GM21515 (cell line): Measurements from ENCODE around the gene SLC39A11.
"Not testable (repeated sequence)": the region's sequence is repeated elsewhere in the genome, so short reads cannot be mapped to it uniquely, and the experiment has no call there.

Experiments used
- ATAC-seq: cut with Tn5 transposase; IDR thresholded peaks from one replicate; pipeline ENCODE4 v1.9.1; 2021; ENCODE audit not compliant: unreplicated experiment

Gene SLC39A11

DNA sequence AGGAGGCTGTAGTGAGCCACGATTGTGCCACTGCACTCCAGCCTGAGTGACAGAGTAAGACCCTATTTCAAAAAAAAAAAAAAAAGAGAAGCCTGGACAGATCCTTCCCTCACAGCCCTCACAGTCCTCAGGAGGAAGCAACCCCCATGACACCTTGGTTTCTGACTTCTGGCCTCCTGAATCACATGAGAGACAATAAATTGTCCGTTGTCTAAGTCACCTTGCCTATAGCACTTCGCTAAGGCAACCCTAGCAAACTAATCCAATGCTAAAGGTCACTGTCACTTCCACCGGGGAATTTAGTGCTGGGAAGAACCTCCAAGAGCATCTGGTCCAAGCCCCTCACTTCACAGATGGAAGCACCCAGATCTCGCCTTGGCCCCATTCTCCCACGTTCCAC, 18.9 kb upstream of the SLC39A11 start:
- ATAC-seq, result no peak

DNA sequence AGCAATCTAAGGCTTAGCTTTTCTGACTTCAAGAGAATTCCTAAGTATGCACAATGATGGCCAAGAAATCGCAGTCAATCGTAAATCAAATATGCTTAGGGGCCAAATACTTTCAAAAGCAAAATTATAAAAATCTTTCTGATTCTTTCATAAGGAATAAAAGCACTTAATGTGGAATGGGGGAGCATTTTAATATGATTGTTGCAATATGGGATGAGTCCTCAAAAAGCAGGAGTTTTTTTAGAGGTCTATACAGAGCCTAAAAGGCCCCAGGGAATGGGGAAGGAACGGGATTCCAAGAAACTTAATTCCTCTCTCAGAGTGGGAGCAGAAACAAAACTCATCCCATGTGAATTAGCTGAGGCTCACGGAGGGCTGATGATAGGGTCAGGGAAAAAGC, 14.7 kb upstream of the SLC39A11 start:
- no peak for ATAC-seq

DNA sequence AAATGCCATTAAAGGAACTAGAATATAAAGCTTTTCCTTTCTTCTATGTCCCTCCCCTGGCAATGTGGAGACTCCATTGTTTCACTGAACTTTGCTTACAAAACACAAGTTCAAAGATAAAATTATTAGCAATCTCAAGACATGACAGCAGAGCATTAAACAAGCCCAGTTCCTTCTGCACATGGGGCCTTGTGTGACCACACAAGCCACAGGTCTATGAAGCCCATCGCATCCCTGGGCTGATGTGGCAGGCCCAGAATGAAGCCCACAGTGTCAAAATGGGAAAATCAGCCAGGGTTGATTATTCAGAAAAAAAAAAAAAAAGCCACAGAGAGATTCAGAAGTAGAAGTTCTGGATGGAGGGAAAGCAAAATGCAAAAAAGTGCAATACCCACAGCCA, 12.9 kb upstream of the SLC39A11 start:
- ATAC-seq, result no peak

DNA sequence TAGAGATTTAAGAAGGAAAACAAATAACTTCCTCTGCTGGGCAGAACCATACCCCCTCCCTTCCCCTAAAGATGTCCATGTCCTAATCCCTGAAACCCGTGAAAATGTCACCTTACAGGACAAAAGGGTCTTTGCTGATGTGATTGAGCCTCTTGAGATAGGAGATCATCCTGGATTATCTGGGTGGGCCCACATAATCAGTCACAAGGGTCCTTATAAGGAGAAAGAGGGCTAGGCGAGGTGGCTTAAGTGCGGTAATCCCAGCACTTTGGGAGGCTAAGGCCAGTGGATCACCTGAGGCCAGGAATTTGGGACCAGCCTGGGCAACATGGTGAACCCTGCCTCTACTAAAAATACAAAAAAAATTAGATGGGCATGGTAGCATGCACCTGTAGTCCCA, 12.0 kb upstream of the SLC39A11 start:
- ATAC-seq, result no peak

DNA sequence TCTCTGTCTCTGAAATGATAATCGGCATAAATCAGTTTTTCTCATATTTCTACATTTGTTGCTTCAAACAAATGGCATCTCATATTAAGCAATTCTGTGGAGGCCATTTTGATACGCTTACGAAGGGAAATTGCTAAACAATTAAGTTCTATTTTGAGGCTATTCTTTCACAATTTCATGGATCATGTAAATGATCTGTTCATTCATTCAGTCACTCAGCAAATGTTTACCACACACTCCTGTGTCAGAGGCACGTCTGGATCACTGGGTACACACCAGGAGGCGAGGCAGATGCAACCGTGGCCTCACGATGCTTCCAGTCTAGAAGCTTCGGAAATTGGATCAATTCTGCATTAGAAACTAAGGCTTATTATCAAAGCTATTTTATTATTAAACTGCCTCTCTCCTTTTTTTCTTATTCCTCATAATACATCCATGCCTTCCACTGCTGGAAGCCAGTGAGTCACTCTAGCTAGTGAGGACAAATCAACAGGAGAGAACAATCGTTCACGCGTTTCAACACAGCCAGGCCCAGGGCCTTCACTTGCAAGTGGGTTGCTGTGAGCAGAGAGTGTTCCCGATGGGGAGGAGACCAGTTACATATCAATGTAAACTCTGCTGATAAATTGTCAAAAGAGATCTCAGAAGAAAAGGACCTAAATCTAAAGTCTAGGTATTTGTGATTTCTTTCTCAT, 11.3 kb upstream of the SLC39A11 start:
- ATAC-seq, result no peak

DNA sequence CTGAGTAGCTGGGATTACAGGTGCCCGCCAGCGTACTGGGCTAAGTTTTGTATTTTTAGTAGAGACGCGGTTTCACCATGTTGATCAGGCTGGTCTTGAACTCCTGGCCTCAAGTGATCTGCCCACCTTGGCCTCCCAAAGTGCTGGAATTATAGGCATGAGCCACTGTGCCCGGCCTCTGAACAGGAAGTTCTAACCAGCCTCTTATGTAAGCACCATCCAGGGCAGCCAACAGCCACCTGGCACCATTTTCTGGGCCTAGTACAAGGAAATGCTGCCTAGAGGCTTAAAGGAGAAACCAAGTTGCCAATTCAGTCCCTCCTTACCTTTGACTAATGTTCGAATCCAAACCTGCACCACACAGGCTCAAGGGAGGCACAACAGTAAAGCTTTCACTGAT, 8.5 kb upstream of the SLC39A11 start:
- no peak for ATAC-seq

DNA sequence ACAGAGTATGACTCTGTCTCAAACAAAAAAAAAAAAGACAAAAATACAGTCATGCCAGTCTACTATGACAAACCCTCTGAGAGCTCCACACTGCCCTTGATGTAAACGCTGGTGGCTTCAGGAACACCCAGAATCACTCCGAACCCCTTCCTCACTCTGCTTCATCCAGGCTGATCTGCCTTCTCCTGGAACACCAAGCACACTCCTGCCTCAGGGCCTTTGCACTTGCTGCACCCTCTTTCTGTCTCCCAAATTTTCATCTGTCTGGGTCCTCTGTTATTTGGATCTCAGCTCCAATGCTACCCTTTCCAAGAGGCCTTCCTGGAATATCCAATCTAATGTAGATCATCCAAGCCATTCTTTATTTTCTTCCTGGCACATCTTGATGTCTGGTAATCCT, 7.9 kb upstream of the SLC39A11 start:
- no peak for ATAC-seq

DNA sequence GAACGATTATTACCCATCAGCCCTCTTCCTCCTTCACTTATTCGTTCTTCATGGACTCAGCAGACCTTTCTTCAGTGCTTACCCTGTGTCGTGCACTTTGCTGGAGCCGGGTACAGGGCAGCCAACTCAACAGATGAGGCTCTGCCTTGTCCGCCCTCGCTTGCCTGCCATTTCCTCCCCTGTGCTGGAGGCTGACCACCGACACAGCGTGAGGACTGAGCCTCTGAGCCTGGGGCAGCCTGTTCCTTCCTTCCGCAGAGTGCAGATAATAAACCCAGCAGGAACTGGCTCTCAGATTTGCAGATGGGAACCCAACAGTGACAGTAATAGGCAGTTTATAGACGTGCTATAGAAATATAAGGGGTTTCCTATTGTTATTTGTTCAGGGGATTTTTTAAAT, 7.0 kb upstream of the SLC39A11 start:
- ATAC-seq, result no peak

DNA sequence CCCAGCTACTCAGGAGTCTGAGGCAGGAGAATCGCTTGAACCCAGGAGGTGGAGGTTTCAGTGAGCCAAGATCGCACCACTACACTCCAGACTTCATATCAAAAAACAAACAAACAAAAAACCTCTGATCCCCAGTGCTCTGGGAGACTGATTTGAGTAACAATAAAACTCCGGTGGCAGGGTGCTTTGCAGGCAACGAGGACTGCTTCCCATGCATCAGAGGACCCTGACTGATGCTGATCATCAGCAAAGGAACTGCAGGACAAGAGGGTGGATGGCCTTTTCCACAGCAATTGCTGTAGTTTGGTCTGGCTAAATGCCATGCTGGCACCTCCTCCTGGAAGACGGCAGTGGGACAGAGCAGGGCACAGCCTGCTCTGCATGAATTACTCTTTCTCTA, 6.4 kb upstream of the SLC39A11 start:
- no peak for ATAC-seq

DNA sequence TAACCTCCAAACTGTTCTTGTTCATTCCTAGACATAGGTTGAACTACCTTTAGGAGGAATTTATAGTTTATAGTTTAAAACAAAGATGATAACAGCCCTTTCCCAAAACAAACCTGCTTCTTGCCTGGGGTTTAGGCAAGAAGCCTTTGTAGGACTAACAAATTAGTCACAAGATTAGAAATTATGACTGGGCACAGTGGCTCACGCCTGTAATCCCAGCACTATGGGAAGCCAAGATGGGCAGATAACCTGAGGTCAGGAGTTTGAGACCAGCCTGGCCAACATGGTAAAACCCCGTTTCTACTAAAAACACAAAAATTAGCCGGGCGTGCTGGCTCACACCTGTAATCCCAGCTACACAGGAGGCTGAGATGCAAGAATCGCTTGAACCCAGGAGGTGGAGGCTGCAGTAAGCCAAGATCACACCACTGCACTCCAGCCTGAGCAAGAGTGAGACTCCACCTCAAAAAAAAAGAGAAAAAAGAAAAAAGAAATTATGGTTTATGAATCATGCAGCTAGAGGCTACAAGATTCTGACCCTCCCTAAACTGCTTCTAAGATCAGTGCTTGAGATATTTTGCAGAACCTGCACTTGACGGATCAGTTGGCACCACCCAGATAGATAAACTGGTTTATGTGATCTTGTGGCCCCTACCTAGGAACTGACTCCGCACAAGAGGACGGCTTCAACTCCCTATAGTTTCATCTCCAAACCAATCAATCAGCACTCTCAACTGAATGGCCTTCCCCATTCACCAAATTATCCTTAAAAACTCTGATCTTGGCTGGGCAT, 5.7 kb upstream of the SLC39A11 start:
- not testable (repeated sequence) for ATAC-seq

DNA sequence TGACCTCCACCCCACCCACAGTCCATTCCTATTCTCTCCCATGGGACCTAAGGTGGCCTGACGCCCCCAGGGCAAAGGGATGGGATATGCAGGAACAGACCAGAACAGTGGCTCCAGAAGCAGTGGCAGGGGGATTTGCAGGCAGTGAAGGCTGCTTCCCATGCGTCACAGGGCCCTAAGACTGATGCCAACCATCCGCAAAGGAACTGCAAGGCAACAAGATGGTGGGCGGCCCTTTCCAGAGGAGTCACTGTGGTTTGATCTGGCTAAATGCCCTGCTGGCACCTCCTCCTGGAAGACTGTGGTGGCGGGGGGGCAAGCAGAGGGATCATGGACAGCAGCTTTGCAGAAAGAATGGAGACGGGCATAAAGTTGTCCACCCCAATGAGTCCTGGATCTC, 4.4 kb upstream of the SLC39A11 start:
- no peak for ATAC-seq

DNA sequence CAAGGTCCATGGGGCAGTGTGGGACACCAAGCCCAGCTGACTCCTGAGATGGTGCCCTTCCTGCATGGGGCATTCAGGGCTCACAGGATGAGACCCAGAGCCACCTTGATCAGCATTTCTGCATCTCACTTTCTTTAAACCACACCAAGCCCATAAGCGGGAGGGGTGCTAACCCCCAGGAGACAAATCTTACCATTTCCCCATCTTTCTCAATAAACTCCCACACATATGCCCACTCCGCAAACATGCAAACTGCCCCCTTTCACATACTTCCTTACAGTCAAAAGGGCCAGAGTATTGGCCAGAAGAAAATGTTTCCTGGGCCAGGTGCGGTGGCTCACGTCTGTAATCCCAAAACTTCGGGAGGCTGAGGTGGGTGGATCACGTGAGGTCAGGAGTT, 3.7 kb upstream of the SLC39A11 start:
- no peak for ATAC-seq

DNA sequence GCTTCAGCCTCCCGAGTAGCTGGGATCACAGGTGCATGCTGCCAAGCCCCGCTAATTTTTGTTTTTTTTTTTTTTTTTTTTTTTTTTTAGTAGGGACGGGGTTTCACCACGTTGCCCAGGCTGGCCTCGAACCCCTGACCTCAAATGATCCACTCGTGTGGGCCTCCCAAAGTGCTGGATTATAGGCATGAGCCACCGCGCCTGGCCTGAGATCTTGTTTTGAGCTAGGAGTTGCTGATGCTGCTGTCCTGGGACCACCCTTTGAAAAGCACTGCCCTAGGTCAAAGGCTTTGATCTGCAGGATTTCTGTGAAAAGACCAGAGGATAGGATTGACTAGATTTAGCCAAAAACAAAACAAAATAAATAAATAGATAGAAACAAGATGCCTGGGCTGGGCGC, 798 bp upstream of the SLC39A11 start:
- no peak for ATAC-seq

DNA sequence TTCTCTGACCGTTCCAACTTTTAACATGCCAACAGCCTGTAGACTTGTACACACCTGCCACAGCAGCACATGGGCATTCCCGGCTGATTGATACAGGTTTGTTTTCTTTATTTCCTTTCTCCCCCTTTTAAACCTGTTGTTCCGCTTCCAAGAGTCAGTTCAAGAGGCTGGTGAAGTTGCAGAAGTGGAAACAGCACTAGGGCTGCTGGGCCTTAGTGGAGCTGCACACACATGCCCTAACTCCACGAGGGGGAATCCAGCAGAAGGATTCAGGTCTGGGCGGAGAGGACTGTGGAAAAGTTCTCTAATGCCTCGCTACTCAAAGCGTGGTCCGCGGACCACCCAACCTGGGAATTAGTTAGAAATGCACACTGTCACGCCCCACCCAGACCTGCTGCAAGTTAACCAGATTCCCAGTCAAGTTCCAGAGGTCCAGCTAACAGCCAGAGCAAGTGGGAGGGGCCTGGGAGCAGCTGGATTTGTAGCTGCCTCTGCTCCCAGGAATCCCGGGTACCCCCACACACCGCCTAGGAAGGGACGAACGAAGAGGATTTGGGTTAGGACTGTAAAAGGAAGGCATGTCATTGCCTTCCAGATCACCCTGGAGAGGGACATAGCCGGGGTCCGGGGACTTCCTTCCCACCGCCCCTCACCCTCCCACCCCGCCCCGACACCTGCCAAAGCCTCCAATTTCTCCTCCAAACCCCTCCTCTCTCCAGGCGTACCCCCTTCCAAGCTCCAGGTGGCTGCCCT, 542 bp downstream of the SLC39A11 start:
- peak; percentile 20 for ATAC-seq

DNA sequence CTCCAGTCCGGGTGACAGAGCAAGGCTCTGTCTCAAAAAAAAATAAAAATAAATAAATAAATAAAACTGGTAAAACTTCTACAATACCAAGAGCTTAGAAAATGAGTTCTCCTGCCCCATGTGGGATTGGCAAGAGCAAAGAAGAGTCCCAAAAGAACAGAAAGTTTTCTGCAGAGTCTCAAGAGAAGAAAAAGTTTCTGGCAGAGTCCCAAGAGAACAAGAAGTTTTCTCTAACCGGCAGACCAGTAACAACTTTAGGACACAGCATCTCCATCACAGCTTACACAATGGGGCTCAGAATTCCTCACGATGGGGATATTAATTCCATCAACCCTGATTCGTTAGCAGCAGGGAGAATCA, 1.1 kb downstream of the SLC39A11 start:
- ATAC-seq, result no peak

DNA sequence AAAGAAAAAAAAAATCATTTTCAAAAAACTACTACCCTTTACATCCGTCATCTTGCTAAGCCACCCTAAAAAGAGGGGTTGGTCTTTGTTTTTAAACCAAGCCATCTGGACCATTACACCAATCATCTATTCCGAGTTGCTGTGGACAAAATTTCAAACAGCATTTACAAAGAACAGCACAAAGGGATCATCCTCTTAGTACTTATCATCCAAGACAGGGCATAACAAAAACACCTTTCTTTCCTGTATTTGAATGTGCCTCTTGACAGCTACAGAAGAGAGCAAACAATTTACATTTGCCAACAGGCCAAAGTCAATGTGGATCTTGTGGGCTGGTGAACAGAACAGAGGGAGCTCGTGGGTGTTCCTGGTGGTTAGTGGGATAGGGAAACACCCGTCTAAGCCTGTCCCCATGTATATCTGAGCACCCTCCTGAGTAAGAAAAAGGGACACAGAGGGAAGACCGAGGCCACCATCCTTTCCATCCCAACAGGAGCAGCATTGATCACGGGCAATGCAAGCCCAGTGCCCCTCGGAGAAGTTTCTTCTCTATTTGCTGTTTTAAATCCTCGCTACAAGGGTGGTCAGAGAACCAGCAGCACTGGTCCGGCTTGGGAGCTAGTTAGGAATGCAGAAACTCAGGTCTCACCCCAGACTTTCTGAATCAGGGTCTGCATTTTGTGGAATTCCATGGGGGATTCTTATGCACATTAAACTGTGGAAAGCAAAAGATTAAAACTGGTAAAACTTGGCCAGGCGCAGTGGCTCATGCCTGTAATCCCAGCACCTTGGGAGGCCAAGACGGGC, 1.9 kb downstream of the SLC39A11 start:
- ATAC-seq, result no peak

DNA sequence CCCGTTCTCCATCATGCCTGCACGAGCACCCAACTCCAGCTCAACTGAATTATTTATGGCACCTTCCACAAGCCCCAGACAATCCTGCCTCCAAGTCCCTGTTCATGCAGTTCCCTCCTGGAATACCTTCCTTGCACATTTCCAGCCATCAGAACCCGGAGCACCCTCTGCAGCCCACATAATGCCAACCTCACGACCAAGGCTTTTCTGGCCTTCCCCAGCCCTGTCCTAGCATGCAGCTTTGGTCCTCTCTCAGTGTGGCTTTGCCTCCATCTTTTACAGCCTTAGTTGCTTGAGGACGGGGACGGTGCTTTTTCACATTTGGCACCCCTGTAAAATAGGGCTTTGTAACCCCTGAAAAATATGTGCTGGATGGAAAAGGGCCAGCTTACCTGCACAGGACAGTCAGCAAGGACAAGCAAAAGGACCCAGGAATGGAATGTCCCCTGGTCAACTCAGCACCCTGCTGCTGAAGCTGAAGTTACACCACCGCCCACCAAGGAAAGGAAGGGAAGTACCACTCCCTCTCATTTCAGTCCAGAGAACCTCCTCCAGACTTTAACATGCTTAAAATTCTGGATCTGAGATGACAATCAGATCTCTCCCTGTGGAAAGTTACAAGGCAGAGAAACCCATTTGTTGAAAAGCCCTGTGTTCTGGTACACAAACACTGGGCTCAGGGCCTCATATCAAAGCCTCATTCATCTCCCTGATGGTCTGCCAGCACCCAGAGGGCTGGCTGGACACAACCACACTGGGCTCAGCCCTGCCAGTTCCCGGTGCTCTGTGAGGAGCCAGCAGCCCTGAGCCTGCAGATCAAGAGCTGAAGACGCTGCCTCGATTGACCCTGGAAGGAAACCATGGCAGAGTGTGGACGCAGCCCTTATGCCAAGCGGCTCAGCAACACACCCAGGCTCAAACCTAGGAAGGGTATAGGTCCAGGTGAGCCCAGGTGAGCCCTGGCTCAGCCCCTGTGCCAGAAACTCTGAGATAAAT, 2.9 kb downstream of the SLC39A11 start:
- ATAC-seq, result no peak

DNA sequence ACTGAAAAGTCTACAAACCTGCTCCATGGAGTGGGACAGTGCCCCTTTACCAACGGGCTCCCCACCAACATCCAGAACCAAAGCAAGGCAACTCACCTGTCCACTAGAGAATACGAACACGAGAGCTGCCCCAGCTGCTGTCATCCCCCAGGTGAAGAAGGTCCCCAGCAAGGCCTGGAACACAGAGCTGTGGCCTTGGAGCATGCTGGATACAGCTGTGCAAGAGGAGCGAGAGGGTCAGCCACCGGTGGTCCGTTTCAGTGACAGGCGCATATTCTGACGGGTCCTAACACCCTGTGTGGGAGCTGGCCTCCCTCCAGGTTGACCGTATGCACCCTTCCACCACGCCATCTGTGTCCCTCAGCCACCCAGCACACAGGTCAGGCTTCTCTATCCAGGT, 3.9 kb downstream of the SLC39A11 start:
- ATAC-seq, result no peak

DNA sequence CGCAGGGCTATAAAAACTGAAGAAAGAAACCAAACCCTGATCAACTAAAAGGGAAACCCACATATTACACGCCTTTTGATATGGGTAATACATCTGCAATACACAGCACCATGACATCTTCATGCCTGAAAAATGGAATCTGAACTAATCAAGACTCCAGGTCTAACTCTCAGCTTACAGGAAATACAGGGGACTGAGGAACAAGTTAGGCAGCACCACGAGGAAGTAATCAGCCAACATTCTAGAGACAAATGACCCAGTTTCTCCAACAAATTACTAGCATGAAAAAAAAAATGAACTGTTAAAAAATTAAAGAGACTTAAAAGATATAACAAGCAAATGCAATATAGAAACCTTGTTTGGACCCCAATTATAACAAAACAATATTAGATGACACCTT, 9.1 kb downstream of the SLC39A11 start:
- no peak for ATAC-seq

DNA sequence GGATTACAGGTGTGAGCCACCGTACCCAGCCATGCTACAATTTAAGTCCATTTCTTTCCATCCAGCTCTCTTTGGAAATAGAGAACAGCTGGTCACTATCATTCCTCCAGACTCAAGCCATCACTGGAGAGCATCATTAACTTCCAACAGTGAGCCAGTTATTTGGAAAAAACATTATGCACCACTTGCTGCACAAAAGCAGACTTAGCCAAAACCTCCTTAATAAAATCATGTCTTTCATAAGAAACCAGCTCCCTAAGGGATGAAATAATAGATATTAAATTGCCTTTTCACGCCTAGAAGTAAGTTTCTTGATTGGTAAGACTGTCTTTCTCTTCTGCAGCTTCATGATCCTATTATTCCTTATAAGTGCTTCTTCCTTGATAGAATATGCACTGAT, 17.9 kb downstream of the SLC39A11 start:
- no peak for ATAC-seq
